ENCODE results near the gene EVL. TPM values are rescaled to one million over a fixed set of nuclear protein-coding genes. Genes with fewer than 3 reads are reported as not detected.

The EVL gene
- total RNA-seq, 1 experiment from 2014 or later: 23.4 TPM

DNA sequence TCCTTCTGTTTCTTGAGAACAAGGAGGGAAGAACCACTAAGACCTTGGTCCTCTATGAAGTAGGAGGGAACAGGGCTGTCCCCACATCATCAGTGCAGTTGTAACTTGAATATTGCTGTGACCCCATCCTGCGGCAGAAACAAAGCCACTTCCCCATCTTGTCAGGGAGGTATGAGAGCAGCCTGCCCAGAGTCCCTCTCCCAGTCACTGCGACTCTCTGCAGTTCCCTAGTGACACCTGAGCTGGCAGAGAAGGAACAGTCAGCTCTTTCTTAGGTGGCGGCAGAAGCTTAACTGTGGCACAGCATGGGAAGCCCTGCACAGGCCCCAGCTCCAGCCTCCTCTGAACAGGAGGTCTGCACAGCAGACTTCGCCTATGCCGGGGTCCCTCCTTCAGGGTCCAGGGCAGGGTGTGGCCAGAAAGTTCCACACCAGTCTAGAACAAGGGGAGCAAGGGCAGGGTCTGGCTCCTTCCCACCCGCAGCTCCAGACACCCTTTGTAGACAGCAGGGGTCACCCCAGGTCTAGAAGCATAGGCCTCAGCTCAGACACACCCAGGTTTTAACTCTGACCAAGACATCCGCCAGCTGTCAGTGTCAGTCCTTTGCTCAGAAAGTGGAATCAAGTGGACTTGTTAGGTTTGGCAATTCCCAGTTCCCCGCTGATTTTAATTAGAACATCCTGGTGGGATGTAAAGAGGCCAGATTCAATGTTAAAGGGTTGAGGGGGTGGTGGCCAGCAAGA is 57.4 kb downstream of the EVL start:
- DNase-seq (ENCODE audit: extremely low read depth, low read depth): no peak

DNA sequence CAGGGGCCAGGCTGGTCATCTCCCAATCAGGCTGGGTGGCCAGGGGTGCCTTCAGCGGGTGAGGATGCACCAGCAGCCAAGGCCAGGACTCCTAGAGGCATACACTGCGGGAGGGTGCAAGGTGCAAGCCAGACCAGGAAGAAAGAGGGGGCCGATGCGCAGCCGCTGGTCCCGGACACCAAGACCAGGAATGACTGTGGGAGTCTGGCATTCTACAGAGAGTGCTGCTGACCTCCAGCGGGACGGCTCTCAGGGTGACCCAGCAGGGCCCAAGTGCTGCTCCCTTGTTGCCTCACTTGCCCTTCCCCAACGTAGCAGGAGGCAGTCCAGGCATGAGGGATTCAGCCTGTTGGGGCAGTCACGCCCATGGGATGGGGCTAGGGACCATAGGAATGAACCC is 58.4 kb downstream of the EVL start:
- no peak for DNase-seq (ENCODE audit: extremely low read depth, low read depth)

DNA sequence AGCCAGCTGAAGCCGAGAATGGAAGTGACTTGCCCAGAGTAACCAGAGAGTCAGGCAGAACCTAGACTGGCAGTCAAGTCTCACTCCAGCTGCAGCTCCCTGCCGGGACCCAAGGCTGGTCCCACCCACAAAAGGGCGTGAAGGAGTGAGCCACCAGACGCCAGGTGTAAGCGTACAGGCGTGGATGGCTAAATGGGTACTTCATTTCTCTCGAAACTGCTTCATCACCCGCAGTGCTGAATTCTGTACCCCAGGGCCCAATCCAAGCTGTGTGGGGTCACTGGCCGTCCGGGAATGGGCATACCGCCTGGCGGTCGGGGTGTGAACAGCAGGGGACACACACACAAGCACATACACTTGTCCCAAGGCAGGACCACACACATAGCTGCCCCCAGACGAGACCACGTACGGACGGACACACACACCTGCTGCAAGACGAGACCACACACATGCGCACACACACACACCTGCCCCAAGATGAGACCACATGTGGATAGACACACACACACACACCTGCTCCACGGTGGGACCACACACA is 59.4 kb downstream of the EVL start:
- no peak for DNase-seq (ENCODE audit: extremely low read depth, low read depth)

DNA sequence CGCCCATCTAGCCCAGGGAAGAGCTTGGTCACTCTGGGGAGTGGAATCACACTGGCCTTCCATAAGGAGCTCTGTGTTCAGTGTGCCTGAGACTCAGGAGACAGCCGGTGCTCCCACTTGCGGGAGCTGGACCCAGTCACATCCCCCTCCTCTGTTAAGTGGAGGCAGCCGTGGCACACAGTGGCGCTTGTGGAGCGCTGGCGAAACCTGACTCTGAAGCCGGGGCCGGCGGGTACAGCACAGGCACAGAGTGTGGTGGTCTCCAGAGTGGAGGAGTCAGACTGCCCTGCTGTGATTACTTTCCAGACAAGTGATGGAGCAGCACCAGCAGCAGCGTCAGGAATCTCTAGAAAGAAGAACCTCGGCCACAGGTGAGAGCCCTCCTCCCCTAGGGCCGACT is 61.2 kb downstream of the EVL start:
- no peak for DNase-seq (ENCODE audit: extremely low read depth, low read depth)

DNA sequence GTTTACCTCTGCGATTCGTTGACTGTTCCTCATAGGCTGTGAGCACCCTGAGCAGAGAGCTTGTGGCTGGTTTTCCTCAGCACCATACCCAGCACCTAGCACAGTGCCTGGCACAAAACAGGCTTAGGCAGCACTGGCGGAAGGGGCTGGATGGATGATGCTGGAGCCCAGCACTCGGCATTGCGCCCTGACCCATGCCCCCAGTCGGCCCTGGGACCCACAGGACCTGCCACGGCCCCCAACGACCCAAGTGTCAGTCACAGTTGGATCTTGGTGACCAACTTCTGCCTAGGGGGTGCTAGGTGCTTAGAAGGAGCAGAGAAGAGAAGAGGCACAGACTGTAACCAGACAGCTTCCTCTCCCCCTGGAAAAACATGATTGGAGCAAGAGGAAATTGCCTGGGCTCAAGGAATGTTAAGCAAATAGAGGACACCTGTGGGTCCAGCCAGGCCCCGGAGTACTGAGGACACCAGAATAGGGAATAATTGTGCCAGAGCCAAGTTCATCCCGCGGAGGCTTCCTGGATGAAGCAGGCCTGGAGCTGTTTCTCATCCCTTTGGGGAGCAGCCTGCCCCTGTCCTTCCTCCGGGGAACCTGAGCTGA is 62.7 kb downstream of the EVL start:
- no peak for DNase-seq (ENCODE audit: extremely low read depth, low read depth)

DNA sequence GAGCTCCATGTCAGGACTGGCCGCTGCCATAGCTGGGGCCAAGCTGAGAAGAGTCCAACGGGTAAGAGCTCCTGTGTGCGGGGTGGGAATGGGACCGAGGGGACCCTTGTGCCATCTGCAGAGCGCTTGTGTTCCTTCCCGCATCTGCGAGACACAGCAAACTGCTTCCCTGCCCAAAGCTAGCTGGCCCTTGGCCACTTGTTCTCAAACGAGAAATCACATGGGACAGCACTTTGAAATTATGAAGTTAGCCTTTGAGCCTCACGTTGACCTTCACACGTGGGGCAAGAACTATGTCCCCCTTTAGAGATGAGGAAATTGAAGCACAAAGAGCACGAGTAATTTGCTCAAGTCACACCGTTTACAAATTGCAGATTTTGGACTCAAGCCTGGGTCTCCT is 63.5 kb downstream of the EVL start:
- no peak for DNase-seq (ENCODE audit: extremely low read depth, low read depth)

DNA sequence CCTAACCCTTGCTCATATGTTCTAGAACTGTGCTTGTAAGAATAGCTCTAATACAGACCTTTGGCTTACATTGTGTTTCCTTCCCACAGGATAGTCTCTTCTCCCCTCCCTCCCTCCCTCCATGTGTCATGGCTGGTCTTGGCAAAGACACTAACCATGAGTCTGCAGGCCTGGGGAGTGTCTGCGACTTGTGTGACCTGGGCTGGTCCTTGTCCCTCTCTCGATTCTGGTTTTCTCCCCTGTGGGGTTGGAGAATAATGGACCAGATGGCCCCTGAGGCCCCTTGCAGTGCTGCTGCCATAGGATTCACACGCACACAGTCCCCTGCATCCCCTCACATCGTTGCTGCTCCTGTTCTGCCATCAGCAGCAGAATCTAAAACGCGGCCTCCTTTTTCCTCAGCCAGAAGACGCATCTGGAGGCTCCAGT is 64.0 kb downstream of the EVL start:
- DNase-seq (ENCODE audit: extremely low read depth, low read depth): no peak

DNA sequence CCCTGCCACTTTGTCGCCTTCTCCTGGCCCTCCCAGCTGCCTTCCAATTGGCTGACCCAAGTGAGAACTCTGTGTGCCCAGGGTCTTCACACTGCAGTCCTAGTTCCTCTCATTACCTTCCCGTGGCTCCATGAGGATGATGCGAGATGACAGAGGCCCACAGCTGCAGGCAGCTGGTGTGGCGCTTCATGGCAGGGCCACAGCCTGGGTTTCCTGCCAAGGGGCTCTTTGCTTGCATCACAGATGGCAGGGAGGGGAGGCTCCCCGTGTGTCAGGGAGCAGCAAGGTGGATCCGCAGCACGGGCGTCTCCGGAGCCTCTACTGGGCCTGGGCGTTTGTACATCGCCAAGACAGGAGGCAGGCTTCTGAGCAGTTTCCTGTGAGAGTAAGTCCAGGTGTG is 65.3 kb downstream of the EVL start:
- no peak for DNase-seq (ENCODE audit: extremely low read depth, low read depth)

DNA sequence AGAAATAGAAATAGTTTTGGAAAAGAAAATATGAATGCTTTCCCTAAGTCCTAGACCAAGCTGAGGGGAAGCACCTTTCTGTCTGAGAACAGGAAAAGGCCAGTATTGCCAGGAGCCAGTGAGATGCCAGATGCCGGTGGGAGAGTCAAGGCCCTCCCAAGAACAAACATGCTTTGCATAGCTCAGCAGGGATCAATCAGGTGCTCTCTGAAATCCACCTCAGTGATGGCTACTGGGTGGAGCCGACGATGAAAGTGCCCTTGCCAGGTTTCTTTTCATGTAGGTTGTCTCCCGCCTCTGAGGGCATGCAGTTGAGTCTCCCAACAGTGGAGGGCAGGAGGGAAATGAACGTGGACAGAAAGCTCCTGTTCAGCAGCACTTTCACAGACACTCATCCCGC is 66.0 kb downstream of the EVL start:
- no peak for DNase-seq (ENCODE audit: extremely low read depth, low read depth)

DNA sequence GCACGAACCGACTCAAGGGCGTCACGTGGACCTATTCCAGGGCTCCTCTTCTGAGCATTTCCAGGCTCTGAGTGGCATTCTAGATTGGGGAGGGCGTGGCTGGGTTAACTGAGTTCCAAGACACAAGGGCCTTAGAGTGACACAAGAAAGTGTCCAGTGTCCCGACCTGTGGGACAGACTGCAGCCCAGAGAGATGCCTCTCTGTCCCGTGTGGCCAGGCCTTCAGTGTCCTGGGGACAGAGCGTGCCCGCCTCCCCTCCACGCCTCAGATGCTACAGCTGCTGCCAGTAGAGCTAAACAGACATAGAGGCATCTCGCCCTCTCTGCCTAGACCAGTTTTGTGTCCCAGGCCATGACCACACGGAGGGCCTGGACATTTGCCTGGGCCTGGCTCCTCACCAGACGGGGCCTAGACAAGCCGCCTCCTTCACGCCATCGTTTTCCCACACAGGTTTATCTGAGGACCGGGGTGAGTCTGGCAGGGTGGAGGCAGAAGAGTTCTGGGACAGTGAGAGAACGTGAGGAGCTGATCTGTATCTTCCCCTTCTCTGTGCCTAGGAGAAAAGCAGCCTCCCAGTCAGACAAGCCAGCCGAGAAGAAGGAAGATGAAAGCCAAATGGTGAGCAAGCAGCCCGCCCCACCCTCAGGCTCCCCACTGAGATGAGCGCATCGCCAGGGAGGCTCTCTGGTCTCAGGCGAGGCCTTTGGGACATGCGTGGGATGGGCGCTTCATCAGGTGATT is 67.1 kb downstream of the EVL start:
- no peak for DNase-seq (ENCODE audit: extremely low read depth, low read depth)

DNA sequence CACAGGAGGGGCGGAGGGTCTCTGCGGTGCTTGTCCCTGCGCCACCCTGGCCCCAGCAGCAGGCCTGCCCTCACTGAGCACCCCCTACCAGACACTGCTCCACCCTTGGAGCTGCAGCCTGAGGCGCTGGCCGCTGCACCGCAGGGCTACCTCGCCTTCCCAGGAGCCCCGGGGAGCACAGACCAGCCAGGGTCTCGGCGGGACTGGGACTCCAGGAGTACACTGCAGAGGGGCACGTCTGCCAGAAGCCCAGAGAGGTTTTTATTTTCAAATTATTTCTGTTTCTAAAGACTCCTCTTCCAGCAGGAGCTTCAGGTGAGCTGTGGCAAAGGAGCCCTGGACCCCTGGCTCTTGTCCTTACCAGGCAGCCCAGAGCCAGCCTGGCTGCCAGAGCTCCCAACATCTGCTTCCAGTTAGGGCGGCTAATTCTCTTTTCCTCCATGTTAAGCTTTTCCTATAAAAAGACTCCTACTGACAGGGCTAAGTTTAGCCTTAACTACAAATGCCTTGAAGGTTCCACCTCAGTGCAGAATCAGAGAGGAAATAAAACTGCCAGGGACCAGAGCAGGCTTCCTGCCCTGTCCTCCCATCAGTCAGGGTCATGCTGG is 67.8 kb downstream of the EVL start:
- DNase-seq (ENCODE audit: extremely low read depth, low read depth): no peak

DNA sequence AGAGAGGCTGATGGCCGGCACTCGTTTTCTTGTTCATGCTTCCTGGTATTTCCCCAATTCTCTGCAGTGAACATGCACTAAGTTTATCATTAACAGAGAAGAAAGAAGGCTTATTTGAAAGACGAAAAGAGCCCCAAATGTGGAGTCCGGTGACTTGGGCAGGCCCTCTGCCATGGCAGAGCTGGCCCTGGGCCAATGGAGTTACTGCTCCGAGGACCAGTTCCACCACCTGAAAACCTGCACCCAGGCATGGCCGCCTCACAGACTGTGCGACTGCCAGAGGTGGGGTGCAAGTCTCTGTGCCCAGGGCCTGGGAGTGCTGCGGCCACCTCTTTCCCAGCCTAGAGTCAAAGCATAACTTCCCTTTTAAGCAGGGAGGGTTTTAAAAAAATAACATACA is 69.4 kb downstream of the EVL start:
- no peak for DNase-seq (ENCODE audit: extremely low read depth, low read depth)

DNA sequence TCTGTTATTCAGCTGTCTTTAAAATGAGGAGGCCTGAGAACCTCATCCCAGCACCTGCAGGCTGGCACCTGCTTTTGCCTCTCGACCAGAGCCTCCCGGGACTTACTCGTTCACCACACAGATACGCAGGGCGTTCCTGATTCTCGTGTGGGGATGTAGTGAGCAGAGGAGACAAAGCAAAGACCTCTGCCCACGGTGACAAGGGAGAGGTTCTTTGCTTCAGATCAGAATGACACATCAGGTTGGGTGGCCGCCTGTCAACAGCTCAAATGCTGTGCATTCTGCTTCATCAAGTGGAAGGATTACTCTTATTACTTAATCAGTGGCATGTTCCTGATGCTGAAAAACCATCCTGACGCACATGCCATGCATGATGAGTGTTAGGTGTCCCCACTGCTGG is 69.9 kb downstream of the EVL start:
- DNase-seq (ENCODE audit: extremely low read depth, low read depth): no peak

DNA sequence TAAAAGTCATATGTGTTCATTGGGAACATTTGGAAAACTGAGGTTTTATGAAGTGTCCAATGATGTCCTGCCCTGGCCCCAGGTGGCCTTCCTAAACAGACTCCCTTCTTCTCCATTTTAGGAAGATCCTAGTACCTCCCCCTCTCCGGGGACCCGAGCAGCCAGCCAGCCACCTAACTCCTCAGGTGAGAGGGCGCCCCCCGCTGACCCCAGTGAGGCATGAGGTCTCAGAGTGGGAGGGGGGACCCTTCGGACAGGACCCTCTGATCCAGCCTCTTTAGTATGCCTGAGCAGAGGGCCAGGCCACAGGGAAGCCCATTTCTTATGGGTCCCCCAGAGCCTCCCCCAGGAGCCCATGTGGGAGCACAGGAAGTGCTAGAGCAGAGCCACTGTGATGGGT is 70.6 kb downstream of the EVL start:
- DNase-seq (ENCODE audit: extremely low read depth, low read depth): no peak

DNA sequence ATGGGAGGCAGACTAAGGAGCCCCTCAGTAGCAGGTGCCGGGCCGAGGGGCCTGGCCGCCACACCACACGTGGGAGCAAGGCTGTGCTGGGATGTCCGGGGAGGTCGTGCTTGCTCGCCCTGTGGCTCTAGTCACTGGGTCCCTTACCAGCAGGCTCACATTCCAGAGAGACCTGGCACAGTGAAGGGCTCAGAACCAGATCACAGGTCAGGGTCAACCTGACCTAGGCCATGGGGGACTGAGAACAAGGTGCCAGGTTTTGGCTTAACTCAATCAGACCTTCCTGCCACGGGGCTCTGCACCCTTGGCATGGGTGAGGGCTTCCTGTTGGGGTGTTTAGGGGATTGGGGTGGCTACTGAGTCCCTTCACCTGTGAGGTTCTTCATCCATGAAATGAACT is 72.0 kb downstream of the EVL start:
- no peak for DNase-seq (ENCODE audit: extremely low read depth, low read depth)

DNA sequence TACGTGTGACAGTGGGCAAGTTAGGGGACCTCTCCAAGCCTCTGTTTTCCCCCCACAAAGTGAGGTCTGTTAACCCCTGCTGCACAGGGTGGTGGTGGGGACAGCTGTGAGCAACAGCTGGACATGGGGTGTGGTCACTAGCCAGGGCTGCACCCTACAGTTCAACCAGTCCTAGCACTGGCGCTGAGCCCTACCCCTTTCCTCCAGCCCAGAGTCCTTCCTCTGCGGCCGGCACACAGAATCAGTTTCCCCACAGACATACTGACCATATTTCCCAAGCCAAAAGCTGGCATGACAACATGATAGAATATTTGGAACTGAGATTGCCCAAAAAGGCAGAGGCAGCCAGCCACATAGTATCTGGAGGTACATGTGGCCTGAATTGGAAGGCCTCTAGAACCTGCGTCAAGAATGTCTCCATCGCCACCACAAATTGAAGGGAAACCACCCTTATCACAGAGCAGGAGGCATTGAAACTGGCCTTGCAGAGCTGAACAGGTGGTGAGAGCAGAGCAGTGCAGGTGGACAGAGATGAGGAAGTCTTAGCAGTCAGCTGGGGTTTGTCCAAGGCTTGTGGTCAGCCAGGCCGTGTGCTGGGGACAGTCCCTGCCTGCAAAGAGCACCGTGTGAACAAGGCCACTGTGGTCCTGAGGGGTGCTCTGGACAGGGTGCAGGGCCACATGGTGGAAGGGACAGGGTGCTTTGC is 73.0 kb downstream of the EVL start:
- no peak for DNase-seq (ENCODE audit: extremely low read depth, low read depth)

DNA sequence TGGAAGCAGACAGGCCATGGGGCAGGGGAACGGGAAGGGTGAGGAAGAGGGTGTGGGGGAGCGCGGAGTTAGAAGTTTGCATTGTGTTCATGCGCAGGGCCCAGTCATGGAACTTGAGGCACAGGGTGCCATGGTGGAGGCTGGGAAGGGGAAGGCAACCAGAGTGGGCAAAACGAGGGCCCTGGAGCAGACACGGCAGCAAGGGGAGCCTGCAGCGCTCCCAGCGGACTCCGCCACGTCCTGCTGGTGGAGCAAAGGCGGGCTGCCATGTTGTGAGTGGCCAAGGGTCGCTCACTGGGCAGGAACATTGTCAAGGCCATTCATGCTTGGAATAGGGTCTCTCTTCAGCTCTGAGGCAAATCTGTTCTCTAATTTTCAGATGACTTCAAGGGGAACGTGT is 73.7 kb downstream of the EVL start:
- DNase-seq (ENCODE audit: extremely low read depth, low read depth): no peak

DNA sequence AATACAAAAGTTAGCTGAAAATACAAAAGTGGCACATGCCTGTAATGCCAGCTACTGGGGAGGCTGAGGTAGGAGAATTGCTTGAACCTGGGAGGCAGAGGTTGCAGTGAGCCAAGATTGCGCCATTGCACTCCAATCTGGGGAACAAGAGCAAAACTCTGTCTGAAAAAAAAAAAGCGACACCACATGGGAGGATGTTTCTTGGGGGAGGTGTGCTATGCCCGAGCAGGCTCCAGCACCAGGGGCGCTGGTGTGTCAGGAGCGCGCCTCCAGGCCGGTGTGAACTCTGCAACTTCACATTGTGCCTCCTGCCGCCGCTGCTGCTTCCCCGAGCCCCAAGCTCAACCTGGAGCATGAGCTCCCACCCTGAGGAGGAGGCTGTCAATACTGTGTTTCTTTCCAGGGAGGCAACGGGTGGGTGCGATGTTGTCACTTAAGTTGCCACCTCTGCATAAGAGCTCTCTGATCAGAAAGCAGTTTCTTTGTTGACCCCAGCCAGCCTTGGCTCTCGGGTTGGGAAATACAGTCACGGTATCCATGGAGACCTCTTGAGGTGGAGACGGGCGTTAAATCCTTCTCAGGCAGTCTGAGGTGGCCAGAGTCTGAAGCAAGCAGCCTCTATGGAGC is 75.3 kb downstream of the EVL start:
- DNase-seq (ENCODE audit: extremely low read depth, low read depth): peak; percentile 20

DNA sequence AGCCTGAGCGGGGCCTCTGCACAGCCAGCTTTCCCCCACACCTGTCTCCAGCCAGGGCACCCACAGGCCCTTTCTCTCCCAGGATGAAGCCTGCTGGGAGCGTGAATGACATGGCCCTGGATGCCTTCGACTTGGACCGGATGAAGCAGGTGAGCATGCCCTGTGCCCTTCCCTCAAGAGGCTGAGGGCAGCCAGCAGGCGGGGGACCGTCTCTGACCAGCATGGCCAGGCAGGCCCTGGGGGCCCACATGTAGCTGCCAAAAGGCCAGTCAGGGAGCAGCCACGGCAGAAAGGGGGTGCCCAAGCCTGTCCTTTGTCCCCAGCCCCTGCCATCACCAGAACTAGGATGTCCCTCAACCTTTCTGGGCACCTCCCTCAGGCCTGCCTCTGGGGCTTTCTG is 75.9 kb downstream of the EVL start:
- DNase-seq (ENCODE audit: extremely low read depth, low read depth): no peak

All from NCI-H460 (cell line).